ENCODE data around the gene UNC13D. TPM values are rescaled to one million over a fixed set of nuclear protein-coding genes. Genes with fewer than 3 reads are reported as not detected.

The UNC13D gene
- total RNA-seq, 2 donors from 2014 or later: 89.0 to 97.6 TPM

GRCh38 chr17:75830164-75831031 is 13.8 kb downstream of the UNC13D start:
- H3K9me3 Mint-ChIP-seq: no peaks in the 10 kb centered on the region
- DNase-seq (peak; percentile 41 to 48), ATAC-seq (replicated peaks in 1 of 2) (no peak)
- H3K4me3 Mint-ChIP-seq: no peak overlapping the region
- H3K4me1 Mint-ChIP-seq (ENCODE audit: low read depth): peaks cover 39% of the 10 kb centered on the region
- no peak overlapping the region for H3K27ac Mint-ChIP-seq
- peaks cover 0 to 10% of the 10 kb centered on the region in 2 donors for H3K36me3 Mint-ChIP-seq (ENCODE audit: insufficient read depth in 2 of 2)
- no peaks in the 10 kb centered on the region for H3K27me3 Mint-ChIP-seq (ENCODE audit: low read depth)

GRCh38 chr17:75829747-75830146 is 14.5 kb downstream of the UNC13D start:
- no peak for DNase-seq
- no peaks in the 10 kb centered on the region for H3K27me3 Mint-ChIP-seq (ENCODE audit: low read depth)
- ATAC-seq (replicated peaks in 1 of 2): no peak
- H3K4me3 Mint-ChIP-seq: no peak overlapping the region
- H3K4me1 Mint-ChIP-seq (ENCODE audit: low read depth): peaks cover 35% of the 10 kb centered on the region
- peaks cover 0 to 9% of the 10 kb centered on the region in 2 donors for H3K36me3 Mint-ChIP-seq (ENCODE audit: insufficient read depth in 2 of 2)
- H3K9me3 Mint-ChIP-seq: no peaks in the 10 kb centered on the region
- no peak overlapping the region for H3K27ac Mint-ChIP-seq

DNA sequence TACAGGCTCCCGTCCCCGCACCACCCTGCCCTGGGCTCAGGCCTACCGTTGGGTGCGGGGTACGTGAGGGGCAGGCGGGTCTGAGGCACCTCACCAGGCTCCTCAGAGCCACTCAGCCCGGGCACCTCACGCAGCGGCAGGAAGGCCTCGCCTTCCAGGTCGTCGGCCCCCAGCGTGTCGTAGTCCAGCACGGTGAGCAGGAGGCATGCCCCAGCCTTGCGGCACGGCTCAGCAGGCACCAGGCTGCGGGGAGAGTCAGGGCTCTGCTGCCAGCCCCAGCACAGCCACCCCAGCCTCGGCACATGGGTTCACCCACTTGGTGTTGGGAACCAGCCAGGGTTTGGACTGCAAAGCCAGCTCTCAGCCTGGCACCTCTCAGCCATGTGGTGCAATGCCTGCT is 15.5 kb downstream of the UNC13D start:
- H3K4me3 Mint-ChIP-seq: no peak overlapping the region
- no peak for ATAC-seq (replicated peaks in 1 of 2)
- no peaks in the 10 kb centered on the region for H3K9me3 Mint-ChIP-seq
- peaks cover 0 to 5% of the 10 kb centered on the region in 2 donors for H3K36me3 Mint-ChIP-seq (ENCODE audit: insufficient read depth in 2 of 2)
- H3K27me3 Mint-ChIP-seq (ENCODE audit: low read depth): no peaks in the 10 kb centered on the region
- H3K4me1 Mint-ChIP-seq (ENCODE audit: low read depth): peaks cover 28% of the 10 kb centered on the region
- DNase-seq: no peak
- H3K27ac Mint-ChIP-seq: no peak overlapping the region

DNA sequence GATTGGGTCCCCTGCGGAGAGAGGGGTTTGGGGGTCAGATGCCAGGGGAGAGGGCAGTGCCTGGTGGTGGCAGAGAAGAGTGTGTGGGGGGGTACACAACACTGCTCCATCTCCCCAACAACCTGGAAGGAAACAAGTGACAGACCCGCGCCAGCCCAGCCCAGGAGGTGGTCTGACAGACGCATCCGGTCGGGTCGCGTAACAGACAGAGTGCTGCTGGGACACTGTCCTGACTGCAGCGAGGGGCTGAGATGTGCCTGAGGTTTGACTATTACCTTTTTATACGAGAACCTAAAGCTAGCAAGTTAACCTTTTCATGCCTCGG is 16.2 kb downstream of the UNC13D start:
- H3K36me3 Mint-ChIP-seq (ENCODE audit: insufficient read depth in 2 of 2): peaks cover 0 to 5% of the 10 kb centered on the region in 2 donors
- peak; percentile 31 to 36 for ATAC-seq (replicated peaks in 1 of 2)

DNA sequence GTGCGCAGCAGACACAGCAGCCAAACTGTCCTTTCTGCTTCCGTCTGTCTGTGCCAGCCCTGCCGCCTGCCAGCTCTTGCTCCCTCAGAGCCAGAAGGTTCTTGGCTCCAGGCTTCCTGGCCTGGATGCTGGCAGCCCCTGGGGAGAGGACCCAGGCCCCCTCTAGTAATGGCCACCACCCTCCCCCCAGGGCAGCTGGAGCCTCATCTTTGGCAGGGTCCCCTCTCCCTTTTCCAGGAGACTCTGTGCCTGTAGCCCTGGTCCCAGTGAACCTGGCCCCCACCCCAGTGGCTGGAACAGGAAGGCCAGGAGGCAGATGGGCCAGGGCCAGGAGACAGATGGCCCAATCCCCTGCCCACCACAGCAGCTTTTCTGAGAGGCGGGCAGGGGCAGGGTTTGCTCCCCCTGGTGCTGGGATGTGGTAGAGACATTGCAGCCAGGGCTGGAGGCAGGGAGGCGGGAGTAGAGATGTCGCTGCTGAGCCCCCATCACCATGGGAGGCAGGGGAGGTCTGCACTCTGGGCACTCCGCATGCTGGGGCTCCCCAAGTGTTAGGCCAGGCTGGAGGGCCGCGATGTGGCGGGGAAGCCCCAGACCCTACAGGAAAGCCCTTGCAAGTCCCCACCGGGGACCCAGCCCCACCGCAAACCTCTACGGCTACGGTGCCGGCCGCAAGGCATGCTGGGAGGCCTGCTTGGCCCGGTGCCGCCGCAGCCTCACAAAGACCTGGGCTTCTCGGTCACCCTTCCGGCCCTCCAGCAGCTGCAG is 16.7 kb downstream of the UNC13D start:
- Mint-ChIP-seq H3K4me1 (ENCODE audit: low read depth) (peaks cover 16% of the 10 kb centered on the region), H3K9me3 (no peaks in the 10 kb centered on the region), H3K36me3 (ENCODE audit: insufficient read depth in 2 of 2) (peaks cover 0 to 5% of the 10 kb centered on the region in 2 donors), H3K27ac (no peak overlapping the region), H3K27me3 (ENCODE audit: low read depth) (no peaks in the 10 kb centered on the region), H3K4me3 (peak overlapping the region; percentile 62 to 71)
- peak; percentile 77 to 78 for DNase-seq
- ATAC-seq (replicated peaks in 1 of 2): peak; percentile 77 to 81

More for the DNA sequence above, 16.2 kb downstream of the UNC13D start:
- peaks cover 21% of the 10 kb centered on the region for H3K4me1 Mint-ChIP-seq (ENCODE audit: low read depth)
- no peaks in the 10 kb centered on the region for H3K9me3 Mint-ChIP-seq
- peak overlapping the region; percentile 62 to 71 for H3K4me3 Mint-ChIP-seq
- no peaks in the 10 kb centered on the region for H3K27me3 Mint-ChIP-seq (ENCODE audit: low read depth)
- DNase-seq: no peak
- H3K27ac Mint-ChIP-seq: no peak overlapping the region

GRCh38 chr17:75826561-75827307 is 17.5 kb downstream of the UNC13D start:
- ATAC-seq (replicated peaks in 1 of 2): no peak
- Mint-ChIP-seq H3K9me3 (no peaks in the 10 kb centered on the region), H3K27ac (no peak overlapping the region), H3K4me3 (no peak overlapping the region), H3K4me1 (ENCODE audit: low read depth) (peaks cover 16% of the 10 kb centered on the region), H3K27me3 (ENCODE audit: low read depth) (no peaks in the 10 kb centered on the region), H3K36me3 (ENCODE audit: insufficient read depth in 2 of 2) (peaks cover 0 to 3% of the 10 kb centered on the region in 2 donors)
- DNase-seq: no peak

DNA sequence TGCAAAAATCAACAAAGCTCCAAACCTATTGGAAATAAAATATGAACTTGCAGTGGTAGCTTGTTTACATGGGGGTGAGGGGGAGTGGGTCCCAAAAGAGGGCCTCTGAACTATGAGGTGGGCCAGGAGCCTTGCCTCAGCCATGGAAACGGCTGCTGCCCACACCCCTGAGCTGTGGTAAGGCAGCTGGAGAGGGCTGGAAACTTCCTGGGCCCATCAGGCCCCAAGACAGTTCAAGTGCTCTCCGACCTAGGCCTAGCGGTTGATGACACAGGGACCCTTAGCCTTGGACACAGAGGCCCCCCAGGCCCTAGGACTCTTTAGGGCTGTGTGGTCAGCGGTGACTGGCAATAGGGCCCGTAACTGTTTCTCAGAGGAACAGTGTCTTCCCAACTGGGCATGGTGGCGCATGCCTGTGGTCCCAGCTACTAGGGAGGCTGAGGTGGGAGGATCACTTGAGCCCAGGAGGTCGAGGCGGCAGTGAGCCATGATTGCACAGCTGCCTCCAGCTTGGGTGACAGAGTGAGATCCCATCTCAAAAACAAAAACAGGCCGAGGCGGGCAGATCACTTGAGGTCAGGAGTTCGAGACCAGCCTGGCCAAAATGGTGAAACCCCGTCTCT is 18.3 kb downstream of the UNC13D start:
- Mint-ChIP-seq H3K4me3 (no peak overlapping the region), H3K27ac (no peak overlapping the region), H3K4me1 (ENCODE audit: low read depth) (peaks cover 23% of the 10 kb centered on the region), H3K36me3 (ENCODE audit: insufficient read depth in 2 of 2) (peaks cover 0 to 3% of the 10 kb centered on the region in 2 donors), H3K9me3 (no peaks in the 10 kb centered on the region), H3K27me3 (ENCODE audit: low read depth) (no peaks in the 10 kb centered on the region)
- DNase-seq: no peak
- no peak for ATAC-seq (replicated peaks in 1 of 2)

- Mint-ChIP-seq H3K9me3 (no peaks in the 10 kb centered on the region), H3K4me1 (ENCODE audit: low read depth) (peaks cover 23% of the 10 kb centered on the region), H3K27me3 (ENCODE audit: low read depth) (no peaks in the 10 kb centered on the region), H3K4me3 (no peak overlapping the region), H3K27ac (no peak overlapping the region), H3K36me3 (ENCODE audit: insufficient read depth in 2 of 2) (peaks cover 0 to 3% of the 10 kb centered on the region in 2 donors)
- ATAC-seq (replicated peaks in 1 of 2) (no peak), DNase-seq (no peak)
Measured at GRCh38 chr17:75825149-75825552, 19.1 kb downstream of the UNC13D start.

- Mint-ChIP-seq H3K27me3 (ENCODE audit: low read depth) (no peaks in the 10 kb centered on the region), H3K9me3 (no peaks in the 10 kb centered on the region), H3K27ac (no peak overlapping the region), H3K36me3 (ENCODE audit: insufficient read depth in 2 of 2) (peaks cover 0 to 2% of the 10 kb centered on the region in 2 donors), H3K4me1 (ENCODE audit: low read depth) (peaks cover 23% of the 10 kb centered on the region), H3K4me3 (no peak overlapping the region)
- ATAC-seq (replicated peaks in 1 of 2): no peak
- DNase-seq: no peak
Measured at GRCh38 chr17:75824666-75825065, 19.5 kb downstream of the UNC13D start.

GRCh38 chr17:75824050-75824552 is 20.1 kb downstream of the UNC13D start:
- H3K36me3 Mint-ChIP-seq (ENCODE audit: insufficient read depth in 2 of 2): peaks cover 0 to 2% of the 10 kb centered on the region in 2 donors
- H3K27ac Mint-ChIP-seq: no peak overlapping the region

GRCh38 chr17:75823257-75824041 is 20.8 kb downstream of the UNC13D start:
- no peak for DNase-seq
- Mint-ChIP-seq H3K9me3 (no peaks in the 10 kb centered on the region), H3K36me3 (ENCODE audit: insufficient read depth in 2 of 2) (peaks cover 0 to 2% of the 10 kb centered on the region in 2 donors), H3K4me3 (no peak overlapping the region), H3K27ac (no peak overlapping the region), H3K4me1 (ENCODE audit: low read depth) (peaks cover 23% of the 10 kb centered on the region), H3K27me3 (ENCODE audit: low read depth) (no peaks in the 10 kb centered on the region)
- ATAC-seq (replicated peaks in 1 of 2): no peak

More at GRCh38 chr17:75824050-75824552, 20.1 kb downstream of the UNC13D start:
- no peak for DNase-seq
- Mint-ChIP-seq H3K4me1 (ENCODE audit: low read depth) (peaks cover 23% of the 10 kb centered on the region), H3K9me3 (no peaks in the 10 kb centered on the region), H3K4me3 (no peak overlapping the region), H3K27me3 (ENCODE audit: low read depth) (no peaks in the 10 kb centered on the region)
- no peak for ATAC-seq (replicated peaks in 1 of 2)

DNA sequence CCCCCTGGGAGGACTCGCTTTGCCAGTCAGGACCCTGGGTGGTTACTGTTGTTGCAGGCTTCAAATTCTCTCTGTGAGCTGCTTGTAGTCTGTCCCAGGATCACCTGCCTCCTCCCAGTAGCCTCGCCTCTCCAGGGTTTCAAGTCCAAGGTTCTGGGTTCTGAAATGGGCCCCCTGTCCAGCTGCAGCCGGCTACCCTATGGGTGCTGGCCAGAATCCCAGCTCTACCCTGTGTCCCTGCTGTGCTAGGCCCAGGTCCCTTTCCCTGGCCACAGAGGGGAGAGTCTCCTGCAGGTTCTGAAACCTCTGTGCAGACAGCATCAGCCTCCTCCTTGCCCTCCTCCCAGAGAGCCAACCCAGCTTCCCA is 21.4 kb downstream of the UNC13D start:
- Mint-ChIP-seq H3K4me3 (no peak overlapping the region), H3K36me3 (ENCODE audit: insufficient read depth in 2 of 2) (peaks cover 0 to 1% of the 10 kb centered on the region in 2 donors), H3K9me3 (no peaks in the 10 kb centered on the region), H3K27me3 (ENCODE audit: low read depth) (no peaks in the 10 kb centered on the region), H3K27ac (no peak overlapping the region), H3K4me1 (ENCODE audit: low read depth) (peaks cover 16% of the 10 kb centered on the region)
- ATAC-seq (replicated peaks in 1 of 2) (no peak), DNase-seq (no peak)
